Activated gamma-delta T cell (primary cell): ENCODE data around the gene DUSP10.

Experiments
- DNase-seq: peaks from one replicate; lab custom pipeline; 2025; lab: John Stamatoyannopoulos, UW

The DUSP10 gene

GRCh38 chr1:221695301-221695700 is 46.6 kb downstream of the DUSP10 start:
- no peak for DNase-seq

- no peak for DNase-seq
Measured at GRCh38 chr1:221694109-221694508, 47.8 kb downstream of the DUSP10 start.

GRCh38 chr1:221693087-221693486 is 48.8 kb downstream of the DUSP10 start:
- DNase-seq: no peak

GRCh38 chr1:221692643-221693042 is 49.2 kb downstream of the DUSP10 start:
- DNase-seq: no peak

GRCh38 chr1:221691261-221691660 is 50.6 kb downstream of the DUSP10 start:
- no peak for DNase-seq

GRCh38 chr1:221690858-221691257 is 51.0 kb downstream of the DUSP10 start:
- no peak for DNase-seq

GRCh38 chr1:221689138-221689537 is 52.8 kb downstream of the DUSP10 start:
- DNase-seq: no peak

GRCh38 chr1:221688488-221688843 is 53.4 kb downstream of the DUSP10 start:
- DNase-seq: no peak

GRCh38 chr1:221687836-221688487 is 53.9 kb downstream of the DUSP10 start:
- DNase-seq: no peak

- DNase-seq: no peak
Measured at GRCh38 chr1:221683681-221684080, 58.2 kb downstream of the DUSP10 start.

GRCh38 chr1:221680085-221680484 is 61.8 kb downstream of the DUSP10 start:
- no peak for DNase-seq

- no peak for DNase-seq
Measured at GRCh38 chr1:221678014-221678413, 63.9 kb downstream of the DUSP10 start.

- no peak for DNase-seq
Measured at GRCh38 chr1:221675880-221676800, 65.7 kb downstream of the DUSP10 start.

- no peak for DNase-seq
Measured at GRCh38 chr1:221672965-221673364, 68.9 kb downstream of the DUSP10 start.

- DNase-seq: no peak
Measured at GRCh38 chr1:221672239-221672645, 69.6 kb downstream of the DUSP10 start.

GRCh38 chr1:221670081-221670480 is 71.8 kb downstream of the DUSP10 start:
- DNase-seq: no peak

GRCh38 chr1:221669441-221669840 is 72.4 kb downstream of the DUSP10 start:
- no peak for DNase-seq

GRCh38 chr1:221667504-221667903 is 74.4 kb downstream of the DUSP10 start:
- DNase-seq: no peak

GRCh38 chr1:221664253-221664652 is 77.6 kb downstream of the DUSP10 start:
- DNase-seq: no peak

- no peak for DNase-seq
Measured at GRCh38 chr1:221663321-221663720, 78.6 kb downstream of the DUSP10 start.

- no peak for DNase-seq
Measured at GRCh38 chr1:221655766-221656305, 86.1 kb downstream of the DUSP10 start.
